ENCODE results near the gene PCDHA7.
"Not testable (repeated sequence)": the region's sequence is repeated elsewhere in the genome, so short reads cannot be mapped to it uniquely, and the experiment has no call there.

Gene PCDHA7

DNA sequence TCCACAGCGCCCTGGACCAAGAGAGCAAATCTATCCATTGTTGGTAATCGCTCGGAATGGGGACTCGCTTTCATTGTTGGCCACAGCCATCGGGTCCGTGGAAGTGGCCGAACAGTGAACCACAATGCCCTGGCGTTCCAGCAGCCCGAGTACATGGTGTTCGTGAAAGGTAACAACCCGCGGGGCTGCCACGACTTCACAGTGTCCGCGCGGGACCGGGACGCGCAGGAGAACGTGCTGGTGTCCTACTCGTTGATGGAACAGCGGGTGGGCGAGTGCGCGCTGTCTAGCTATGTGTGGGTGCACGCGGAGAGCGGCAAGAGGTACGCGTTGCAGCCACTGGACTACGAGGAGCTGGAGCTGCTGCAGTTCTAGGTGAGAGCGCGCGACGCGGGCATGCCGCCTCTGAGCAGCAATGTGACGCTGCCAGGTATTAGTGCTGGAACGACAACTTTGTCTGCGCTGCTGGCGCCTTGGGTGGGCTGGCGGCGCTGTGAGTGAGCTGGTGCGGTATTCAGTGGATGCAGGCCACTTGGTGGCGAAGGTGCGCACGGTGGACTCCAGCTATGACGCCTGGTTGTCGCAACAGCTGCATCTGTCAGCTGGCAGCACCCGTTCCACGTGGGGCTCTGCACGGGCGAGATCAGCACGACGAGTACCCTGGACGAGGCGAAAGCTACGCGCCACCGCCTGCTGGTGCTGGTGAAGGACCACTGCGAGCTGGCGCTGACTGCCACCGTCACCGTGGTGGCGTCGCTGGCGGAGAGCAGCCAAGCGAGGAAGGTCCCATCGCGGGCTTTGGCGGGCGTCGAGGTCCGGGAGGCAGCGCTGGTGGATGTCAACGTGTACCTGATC lies 28.6 kb downstream of the PCDHA7 start:
- no peak for FAIRE-seq

DNA sequence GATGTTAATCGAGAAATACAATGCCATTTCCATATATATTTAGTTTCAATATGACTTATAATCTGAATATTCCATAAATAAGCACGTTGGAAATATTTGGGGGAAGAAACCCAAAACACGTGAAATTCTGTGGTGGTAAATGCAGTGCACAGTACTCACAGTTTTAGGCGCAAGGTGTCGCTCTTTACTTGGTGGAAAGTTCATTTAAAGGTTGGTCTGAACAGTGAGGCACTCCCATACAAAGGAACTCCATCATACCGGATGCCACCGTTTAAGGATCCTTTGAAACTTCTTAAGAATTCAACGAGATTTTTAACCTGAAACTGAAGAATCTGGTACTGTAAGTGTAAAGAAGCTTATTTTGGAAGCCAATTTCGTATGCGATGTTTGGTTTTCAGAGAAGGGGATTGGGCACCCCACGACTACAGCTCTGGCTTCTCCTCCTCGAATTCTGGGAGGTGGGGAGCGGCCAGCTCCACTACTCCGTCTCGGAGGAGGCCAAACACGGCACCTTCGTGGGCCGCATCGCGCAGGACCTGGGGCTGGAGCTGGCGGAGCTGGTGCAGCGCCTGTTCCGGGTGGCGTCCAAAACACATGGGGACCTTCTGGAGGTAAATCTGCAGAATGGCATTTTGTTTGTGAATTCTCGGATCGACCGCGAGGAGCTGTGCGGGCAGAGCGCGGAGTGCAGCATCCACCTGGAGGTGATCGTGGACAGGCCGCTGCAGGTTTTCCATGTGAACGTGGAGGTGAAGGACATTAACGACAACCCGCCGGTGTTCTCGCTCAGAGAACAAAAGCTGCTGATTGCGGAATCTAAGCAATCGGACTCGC lies 34.9 kb downstream of the PCDHA7 start, which contains the start of gene PCDHA11:
PCDHA11 (plus strand) TSS at position 237 of the 834 bp plus-strand sequence; CDS start at position 384, 147 bp downstream.
- no peak for FAIRE-seq

DNA sequence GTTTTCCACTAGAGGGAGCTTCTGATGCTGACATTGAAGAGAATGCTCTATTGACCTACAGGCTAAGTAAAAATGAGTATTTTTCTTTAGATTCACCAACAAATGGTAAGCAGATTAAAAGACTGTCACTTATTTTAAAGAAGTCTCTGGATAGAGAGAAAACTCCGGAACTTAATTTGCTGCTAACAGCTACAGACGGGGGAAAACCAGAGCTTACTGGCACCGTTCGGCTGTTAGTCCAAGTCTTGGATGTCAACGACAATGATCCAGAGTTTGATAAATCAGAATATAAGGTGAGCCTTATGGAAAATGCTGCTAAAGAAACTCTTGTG lies 35.5 kb downstream of the PCDHA7 start:
- no peak for FAIRE-seq

DNA sequence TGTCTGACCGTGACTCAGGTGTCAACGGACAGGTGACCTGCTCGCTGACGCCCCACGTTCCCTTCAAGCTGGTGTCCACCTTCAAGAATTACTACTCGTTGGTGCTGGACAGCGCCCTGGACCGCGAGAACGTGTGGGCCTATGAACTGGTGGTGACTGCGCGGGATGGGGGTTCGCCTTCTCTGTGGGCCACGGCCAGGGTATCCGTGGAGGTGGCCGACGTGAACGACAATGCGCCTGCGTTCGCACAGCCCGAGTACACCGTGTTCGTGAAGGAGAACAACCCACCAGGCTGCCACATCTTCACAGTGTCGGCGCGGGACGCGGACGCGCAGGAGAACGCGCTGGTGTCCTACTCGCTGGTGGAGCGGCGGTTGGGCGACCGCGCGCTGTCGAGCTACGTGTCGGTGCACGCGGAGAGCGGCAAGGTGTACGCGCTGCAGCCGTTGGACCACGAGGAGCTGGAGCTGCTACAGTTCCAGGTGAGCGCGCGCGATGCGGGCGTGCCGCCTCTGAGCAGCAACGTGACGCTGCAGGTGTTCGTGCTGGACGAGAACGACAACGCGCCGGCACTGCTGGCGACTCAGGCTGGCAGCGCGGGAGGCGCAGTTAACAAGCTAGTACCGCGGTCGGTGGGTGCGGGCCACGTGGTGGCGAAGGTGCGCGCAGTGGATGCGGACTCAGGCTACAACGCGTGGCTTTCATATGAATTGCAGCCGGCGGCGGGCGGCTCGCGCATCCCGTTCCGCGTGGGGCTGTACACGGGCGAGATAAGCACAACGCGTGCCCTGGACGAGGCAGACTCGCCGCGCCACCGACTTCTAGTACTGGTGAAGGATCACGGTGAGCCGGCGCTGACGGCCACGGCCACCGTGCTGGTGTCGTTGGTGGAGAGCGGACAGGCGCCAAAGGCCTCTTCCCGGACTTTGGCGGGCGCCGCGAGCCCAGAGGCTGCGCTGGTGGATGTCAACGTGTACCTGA lies 36.4 kb downstream of the PCDHA7 start:
- no peak for FAIRE-seq

DNA sequence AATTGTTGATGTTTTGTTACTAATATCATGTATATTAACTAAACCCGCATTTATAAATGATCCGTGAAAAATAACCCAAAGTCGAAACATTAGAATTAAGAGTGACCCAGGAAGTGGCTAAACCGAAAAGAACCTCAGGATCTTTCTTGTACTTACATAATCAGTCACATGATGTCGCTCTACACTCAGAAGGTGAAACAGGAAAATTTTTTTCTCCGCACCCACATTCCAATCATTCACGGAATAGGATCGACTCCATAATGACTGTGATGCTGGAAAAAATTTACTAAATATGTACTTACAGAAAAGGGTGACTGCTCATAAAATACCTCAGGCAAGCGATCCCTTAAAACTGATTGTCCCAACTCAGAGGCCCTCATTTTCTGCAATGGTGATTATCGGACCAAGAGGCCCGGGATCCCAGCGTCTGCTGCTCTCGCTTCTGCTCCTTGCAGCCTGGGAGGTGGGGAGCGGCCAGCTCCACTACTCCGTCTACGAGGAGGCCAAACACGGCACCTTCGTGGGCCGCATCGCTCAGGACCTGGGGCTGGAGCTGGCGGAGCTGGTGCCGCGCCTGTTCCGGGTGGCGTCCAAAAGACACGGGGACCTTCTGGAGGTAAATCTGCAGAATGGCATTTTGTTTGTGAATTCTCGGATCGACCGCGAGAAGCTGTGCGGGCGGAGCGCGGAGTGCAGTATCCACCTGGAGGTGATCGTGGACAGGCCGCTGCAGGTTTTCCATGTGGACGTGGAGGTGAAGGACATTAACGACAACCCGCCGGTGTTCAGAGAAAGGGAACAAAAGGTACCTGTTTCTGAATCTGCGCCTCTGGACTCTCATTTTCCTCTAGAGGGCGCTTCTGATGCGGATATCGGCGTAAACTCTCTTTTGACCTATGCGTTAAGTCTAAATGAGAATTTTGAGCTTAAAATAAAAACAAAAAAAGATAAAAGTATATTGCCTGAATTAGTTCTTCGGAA lies 41.3 kb downstream of the PCDHA7 start, which contains the start of gene PCDHA12:
PCDHA12 (plus strand) TSS at position 224 of the 981 bp plus-strand sequence; CDS start at position 389, 165 bp downstream.
- FAIRE-seq: no peak

GRCh38 chr5:140876541-140877261 lies 42.6 kb downstream of the PCDHA7 start:
- FAIRE-seq: not testable (repeated sequence)

DNA sequence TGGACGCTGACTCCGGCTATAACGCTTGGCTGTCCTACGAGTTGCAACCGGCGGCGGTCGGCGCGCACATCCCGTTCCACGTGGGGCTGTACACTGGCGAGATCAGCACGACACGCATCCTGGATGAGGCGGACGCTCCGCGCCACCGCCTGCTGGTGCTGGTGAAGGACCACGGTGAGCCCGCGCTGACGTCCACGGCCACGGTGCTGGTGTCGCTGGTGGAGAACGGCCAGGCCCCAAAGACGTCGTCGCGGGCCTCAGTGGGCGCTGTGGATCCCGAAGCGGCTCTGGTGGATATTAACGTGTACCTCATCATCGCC lies 43.2 kb downstream of the PCDHA7 start:
- FAIRE-seq: no peak

- no peak for FAIRE-seq
These were observed 48.0 kb downstream of the PCDHA7 start, which contains the start of gene PCDHA13 for GRCh38 chr5:140881889-140882590. Gene PCDHA13, plus strand, starts transcription at chr5:140882124. Its CDS starts 145 bp downstream, at chr5:140882269.

DNA sequence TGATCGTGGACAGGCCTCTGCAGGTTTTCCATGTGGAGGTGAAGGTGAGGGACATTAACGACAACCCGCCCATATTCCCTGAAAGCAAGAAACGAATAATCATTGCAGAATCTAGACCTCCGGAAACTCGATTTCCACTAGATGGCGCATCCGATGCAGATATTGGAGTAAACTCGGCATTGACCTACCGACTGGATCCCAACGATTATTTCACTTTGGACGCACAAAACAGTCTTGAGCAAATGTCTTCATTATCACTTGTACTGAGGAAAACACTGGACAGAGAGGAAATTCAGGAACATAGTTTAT lies 48.5 kb downstream of the PCDHA7 start:
- FAIRE-seq: no peak

DNA sequence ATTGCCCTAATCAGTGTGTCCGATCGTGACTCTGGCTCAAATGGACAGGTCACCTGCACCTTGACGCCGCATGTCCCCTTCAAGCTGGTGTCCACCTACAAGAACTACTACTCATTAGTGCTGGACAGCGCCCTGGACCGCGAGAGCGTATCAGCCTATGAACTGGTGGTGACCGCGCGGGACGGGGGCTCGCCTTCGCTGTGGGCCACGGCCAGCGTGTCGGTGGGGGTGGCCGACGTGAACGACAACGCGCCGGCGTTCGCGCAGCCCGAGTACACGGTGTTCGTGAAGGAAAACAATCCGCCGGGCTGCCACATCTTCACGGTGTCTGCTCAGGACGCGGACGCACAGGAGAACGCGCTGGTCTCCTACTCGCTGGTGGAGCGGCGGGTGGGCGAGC lies 49.3 kb downstream of the PCDHA7 start:
- FAIRE-seq: no peak

- no peak for FAIRE-seq
These were observed 50.0 kb downstream of the PCDHA7 start for GRCh38 chr5:140883927-140884697.
